ENCODE results near the gene RAD51B. TPM values are rescaled to one million over a fixed set of nuclear protein-coding genes. Genes with fewer than 3 reads are reported as not detected.

Gene RAD51B
- total and polyA plus RNA-seq, 9 of the 15 experiments (the other 6 are each of a cell fraction or from before 2014, with no cell fraction given), result 8.5 to 17.3 (median 11.3) TPM

DNA sequence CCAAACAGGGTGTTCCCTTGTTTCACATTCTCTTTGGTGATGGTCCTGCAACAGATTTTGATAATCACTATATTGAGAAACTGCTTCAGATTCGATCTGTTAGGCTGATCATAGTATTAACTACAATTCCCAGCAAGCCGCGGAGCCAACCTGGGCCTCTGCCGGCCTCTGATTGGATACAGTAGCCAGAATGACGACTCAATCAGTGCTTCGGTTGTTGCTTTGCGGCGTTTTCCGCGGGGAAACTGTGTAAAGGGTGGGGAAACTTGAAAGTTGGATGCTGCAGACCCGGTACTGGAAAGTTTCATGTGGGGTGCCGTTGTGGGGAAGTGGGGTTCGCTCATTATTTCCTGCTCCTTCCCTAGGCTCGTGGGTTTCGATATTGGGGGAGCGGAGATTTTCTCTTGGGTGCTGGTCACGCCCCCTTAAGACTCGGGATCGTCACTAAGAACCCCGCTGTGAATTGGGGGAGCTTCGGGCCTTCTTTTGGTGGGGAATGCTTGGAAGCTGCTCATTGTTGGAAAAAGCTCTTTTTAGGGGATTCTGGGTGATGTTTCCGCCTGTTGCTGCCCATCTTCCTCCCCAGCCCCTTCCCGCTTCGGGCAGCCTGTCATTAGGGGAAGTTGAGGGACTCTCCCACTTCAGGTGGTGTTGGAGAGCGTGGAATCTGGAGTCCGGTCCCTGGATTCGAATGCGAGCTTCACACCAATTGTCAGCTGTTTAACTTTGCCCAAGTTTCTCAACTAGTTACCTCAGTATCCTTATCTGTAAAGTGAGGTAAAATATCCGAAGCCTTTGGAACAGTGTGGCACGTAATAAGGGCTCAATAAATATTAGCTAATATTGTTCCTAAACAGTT is at the start of gene RAD51B (continued):
- TF ChIP-seq, protein P1, sequence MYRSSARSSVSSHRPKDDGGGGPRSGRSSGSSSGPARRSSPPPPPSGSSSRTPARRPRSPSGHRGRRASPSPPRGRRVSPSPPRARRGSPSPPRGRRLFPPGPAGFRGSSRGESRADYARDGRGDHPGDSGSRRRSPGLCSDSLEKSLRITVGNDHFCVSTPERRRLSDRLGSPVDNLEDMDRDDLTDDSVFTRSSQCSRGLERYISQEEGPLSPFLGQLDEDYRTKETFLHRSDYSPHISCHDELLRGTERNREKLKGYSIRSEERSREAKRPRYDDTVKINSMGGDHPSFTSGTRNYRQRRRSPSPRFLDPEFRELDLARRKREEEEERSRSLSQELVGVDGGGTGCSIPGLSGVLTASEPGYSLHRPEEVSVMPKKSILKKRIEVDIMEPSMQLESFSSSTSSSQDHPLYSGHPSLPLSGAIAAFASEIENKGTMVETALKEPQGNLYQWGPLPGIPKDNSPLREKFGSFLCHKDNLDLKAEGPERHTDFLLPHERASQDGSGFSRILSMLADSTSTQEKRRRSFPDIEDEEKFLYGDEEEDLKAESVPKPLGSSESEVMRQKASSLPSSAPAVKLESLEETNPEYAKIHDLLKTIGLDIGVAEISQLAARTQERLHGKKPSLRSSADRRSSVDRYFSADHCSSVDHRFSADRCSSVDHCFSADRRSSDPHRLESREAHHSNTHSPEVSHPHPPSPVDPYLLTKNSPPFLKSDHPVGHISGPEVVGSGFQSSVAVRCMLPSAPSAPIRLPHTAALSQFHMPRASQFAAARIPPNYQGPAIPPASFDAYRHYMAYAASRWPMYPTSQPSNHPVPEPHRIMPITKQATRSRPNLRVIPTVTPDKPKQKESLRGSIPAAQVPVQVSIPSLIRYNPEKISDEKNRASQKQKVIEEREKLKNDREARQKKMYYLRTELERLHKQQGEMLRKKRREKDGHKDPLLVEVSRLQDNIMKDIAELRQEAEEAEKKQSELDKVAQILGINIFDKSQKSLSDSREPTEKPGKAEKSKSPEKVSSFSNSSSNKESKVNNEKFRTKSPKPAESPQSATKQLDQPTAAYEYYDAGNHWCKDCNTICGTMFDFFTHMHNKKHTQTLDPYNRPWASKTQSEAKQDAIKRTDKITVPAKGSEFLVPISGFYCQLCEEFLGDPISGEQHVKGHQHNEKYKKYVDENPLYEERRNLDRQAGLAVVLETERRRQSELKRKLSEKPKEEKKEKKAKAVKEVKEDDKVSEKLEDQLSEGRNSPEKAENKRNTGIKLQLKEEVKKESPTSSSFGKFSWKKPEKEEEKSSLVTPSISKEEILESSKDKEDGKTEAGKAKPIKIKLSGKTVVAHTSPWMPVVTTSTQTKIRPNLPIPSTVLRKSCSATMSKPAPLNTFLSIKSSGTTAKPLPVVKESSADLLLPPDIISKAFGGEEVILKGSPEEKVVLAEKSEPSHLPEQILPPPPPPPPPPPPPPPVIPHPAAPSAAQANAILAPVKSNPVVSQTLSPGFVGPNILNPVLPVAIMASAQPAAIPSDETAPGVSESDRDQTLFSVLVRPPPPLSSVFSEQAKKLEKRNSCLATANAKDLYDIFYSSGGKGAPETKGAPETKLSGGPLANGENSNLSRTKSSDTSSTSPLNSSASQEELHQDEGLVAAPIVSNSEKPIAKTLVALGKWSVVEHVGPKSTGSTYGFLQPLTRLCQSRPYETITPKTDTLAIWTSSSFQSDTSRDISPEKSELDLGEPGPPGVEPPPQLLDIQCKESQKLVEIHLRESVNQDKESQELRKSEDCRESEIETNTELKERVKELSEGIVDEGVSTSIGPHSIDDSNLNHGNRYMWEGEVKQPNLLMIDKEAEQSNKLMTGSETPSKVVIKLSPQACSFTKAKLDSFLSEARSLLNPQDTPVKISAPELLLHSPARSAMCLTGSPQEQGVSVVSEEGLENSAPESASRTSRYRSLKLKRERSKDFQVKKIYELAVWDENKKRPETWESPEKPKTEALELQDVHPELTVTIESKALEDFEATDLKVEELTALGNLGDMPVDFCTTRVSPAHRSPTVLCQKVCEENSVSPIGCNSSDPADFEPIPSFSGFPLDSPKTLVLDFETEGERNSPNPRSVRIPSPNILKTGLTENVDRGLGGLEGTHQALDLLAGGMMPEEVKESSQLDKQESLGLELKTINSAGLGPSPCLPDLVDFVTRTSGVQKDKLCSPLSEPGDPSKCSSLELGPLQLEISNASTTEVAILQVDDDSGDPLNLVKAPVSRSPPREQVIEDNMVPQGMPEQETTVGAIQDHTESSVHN (IDR thresholded peaks at IDR 0.05; ENCODE audit: borderline replicate concordance in 1 of 2, low read depth in 1 of 2), result no peak
- peak; percentile 51 for TF ChIP-seq SAP30 (IDR thresholded peaks at IDR 0.05; ENCODE audit: borderline replicate concordance, insufficient read depth, low read depth, low read length, poor library complexity, severe bottlenecking)
- TF ChIP-seq, protein P2, sequence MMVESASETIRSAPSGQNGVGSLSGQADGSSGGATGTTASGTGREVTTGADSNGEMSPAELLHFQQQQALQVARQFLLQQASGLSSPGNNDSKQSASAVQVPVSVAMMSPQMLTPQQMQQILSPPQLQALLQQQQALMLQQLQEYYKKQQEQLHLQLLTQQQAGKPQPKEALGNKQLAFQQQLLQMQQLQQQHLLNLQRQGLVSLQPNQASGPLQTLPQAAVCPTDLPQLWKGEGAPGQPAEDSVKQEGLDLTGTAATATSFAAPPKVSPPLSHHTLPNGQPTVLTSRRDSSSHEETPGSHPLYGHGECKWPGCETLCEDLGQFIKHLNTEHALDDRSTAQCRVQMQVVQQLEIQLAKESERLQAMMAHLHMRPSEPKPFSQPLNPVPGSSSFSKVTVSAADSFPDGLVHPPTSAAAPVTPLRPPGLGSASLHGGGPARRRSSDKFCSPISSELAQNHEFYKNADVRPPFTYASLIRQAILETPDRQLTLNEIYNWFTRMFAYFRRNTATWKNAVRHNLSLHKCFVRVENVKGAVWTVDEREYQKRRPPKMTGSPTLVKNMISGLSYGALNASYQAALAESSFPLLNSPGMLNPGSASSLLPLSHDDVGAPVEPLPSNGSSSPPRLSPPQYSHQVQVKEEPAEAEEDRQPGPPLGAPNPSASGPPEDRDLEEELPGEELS (CRISPR knock-in tag; IDR thresholded peaks at IDR 0.05; ENCODE audit: borderline replicate concordance), result no peak
- TF ChIP-seq MIER1 (IDR thresholded peaks at IDR 0.05; ENCODE audit: low read depth), result no peak
- TF ChIP-seq, protein P3, sequence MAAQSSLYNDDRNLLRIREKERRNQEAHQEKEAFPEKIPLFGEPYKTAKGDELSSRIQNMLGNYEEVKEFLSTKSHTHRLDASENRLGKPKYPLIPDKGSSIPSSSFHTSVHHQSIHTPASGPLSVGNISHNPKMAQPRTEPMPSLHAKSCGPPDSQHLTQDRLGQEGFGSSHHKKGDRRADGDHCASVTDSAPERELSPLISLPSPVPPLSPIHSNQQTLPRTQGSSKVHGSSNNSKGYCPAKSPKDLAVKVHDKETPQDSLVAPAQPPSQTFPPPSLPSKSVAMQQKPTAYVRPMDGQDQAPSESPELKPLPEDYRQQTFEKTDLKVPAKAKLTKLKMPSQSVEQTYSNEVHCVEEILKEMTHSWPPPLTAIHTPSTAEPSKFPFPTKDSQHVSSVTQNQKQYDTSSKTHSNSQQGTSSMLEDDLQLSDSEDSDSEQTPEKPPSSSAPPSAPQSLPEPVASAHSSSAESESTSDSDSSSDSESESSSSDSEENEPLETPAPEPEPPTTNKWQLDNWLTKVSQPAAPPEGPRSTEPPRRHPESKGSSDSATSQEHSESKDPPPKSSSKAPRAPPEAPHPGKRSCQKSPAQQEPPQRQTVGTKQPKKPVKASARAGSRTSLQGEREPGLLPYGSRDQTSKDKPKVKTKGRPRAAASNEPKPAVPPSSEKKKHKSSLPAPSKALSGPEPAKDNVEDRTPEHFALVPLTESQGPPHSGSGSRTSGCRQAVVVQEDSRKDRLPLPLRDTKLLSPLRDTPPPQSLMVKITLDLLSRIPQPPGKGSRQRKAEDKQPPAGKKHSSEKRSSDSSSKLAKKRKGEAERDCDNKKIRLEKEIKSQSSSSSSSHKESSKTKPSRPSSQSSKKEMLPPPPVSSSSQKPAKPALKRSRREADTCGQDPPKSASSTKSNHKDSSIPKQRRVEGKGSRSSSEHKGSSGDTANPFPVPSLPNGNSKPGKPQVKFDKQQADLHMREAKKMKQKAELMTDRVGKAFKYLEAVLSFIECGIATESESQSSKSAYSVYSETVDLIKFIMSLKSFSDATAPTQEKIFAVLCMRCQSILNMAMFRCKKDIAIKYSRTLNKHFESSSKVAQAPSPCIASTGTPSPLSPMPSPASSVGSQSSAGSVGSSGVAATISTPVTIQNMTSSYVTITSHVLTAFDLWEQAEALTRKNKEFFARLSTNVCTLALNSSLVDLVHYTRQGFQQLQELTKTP (IDR thresholded peaks at IDR 0.05; ENCODE audit: low read depth in 1 of 2, partially characterized antibody in 2 of 2), result peak in 1 of 2 experiments; percentile 72
- TF ChIP-seq TAF1 (IDR thresholded peaks at IDR 0.05; ENCODE audit: control insufficient read depth, extremely low read depth, insufficient read depth, low read length, severe bottlenecking), result peak; percentile 20
- TF ChIP-seq MTA1 (IDR thresholded peaks at IDR 0.05; ENCODE audit: borderline replicate concordance), result no peak
- no peak for TF ChIP-seq PRMT5 (CRISPR knock-in tag; IDR thresholded peaks at IDR 0.05)
- no peak for TF ChIP-seq PRPF4 (IDR thresholded peaks at IDR 0.05; ENCODE audit: insufficient read depth, low read depth, low read length, poor library complexity, severe bottlenecking)
- TF ChIP-seq SMC3 (conservative IDR thresholded peaks at IDR 0.05; ENCODE audit: insufficient read depth, low read depth, low read length), result no peak

Measured in K562 (cell line).